Left hindlimb (tissue), 1 donor: ENCODE data around the gene MAP4K1.
"Not testable (repeated sequence)": the region's sequence is repeated elsewhere in the genome, so short reads cannot be mapped to it uniquely, and the experiment has no call there.

Experiments
- DNase-seq: peaks from one replicate; pipeline ENCODE4 v3.0.0-alpha.2; 2018

Gene MAP4K1

GRCh38 chr19:38650911-38651584 lies 33.3 kb upstream of the MAP4K1 start:
- no peak for DNase-seq

GRCh38 chr19:38650172-38650775 lies 32.5 kb upstream of the MAP4K1 start:
- no peak for DNase-seq

GRCh38 chr19:38649305-38650171 lies 31.8 kb upstream of the MAP4K1 start:
- no peak for DNase-seq

GRCh38 chr19:38648769-38649304 lies 31.1 kb upstream of the MAP4K1 start:
- no peak for DNase-seq

GRCh38 chr19:38647966-38648768 lies 30.4 kb upstream of the MAP4K1 start:
- no peak for DNase-seq

- DNase-seq, result peak; percentile 100
Observed at GRCh38 chr19:38647368-38647965, 29.7 kb upstream of the MAP4K1 start, which contains the start of gene ACTN4. Gene ACTN4, plus strand, starts transcription at chr19:38647649. Its CDS starts 97 bp downstream, at chr19:38647746.

- DNase-seq, result no peak
Observed at GRCh38 chr19:38644719-38645118, 27.0 kb upstream of the MAP4K1 start.

- DNase-seq, result no peak
Observed at GRCh38 chr19:38642176-38642575, 24.4 kb upstream of the MAP4K1 start.

- no peak for DNase-seq
Observed at GRCh38 chr19:38640368-38640767, 22.6 kb upstream of the MAP4K1 start.

GRCh38 chr19:38639679-38640078 lies 21.9 kb upstream of the MAP4K1 start:
- DNase-seq, result no peak

GRCh38 chr19:38638461-38638860 lies 20.7 kb upstream of the MAP4K1 start:
- no peak for DNase-seq

GRCh38 chr19:38635483-38636399 lies 18.0 kb upstream of the MAP4K1 start:
- no peak for DNase-seq

- peak; percentile 81 for DNase-seq
Observed at GRCh38 chr19:38634757-38635482, 17.2 kb upstream of the MAP4K1 start.

- DNase-seq, result no peak
Observed at GRCh38 chr19:38632476-38633213, 14.9 kb upstream of the MAP4K1 start.

GRCh38 chr19:38631811-38632475 lies 14.2 kb upstream of the MAP4K1 start:
- DNase-seq, result not testable (repeated sequence)

- not testable (repeated sequence) for DNase-seq
Observed at GRCh38 chr19:38631301-38631700, 13.5 kb upstream of the MAP4K1 start.

GRCh38 chr19:38629568-38629967 lies 11.8 kb upstream of the MAP4K1 start:
- DNase-seq, result no peak

GRCh38 chr19:38626401-38626800 lies 8.6 kb upstream of the MAP4K1 start:
- no peak for DNase-seq

GRCh38 chr19:38624822-38625221 lies 7.1 kb upstream of the MAP4K1 start:
- DNase-seq, result no peak
